ENCODE results near the gene SELENOI.

DNA sequence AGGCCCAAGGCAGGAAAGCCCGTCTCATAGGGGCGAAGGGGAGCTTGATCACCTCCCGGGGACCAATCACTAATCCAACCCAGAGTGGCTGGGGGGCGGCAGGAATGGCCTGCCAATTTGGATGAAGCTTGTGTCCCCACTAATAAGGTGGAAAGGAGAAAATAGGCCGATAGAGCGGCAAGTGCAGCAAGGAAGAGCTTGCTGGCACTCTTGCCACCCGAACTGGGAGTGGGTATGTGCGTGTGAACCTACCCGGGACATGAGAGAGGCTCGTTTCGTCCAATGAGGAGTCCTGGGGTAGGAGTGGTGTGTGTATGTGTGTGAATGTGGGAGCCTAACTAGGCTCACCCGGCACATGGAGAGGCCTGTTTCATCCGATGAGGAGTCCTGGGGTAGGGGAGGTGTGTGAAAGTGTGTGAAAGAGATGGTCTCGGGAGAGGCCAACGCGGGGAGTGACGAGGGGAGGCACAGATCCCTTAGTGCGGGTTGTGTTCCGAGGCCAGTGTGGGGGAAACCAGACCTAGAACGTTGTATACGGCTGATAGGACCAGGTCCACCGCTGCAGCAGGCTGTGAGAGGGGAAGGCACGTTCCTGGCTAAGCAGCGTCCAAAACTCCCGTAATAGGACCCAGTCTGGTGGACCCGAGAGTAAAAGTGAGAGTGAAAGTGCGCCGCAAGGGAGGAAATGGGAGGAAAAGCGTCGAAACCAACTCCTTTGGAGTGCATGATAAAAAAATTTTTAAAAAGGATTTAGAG, 47.1 kb upstream of the SELENOI start:
- TF ChIP-seq, protein P1, sequence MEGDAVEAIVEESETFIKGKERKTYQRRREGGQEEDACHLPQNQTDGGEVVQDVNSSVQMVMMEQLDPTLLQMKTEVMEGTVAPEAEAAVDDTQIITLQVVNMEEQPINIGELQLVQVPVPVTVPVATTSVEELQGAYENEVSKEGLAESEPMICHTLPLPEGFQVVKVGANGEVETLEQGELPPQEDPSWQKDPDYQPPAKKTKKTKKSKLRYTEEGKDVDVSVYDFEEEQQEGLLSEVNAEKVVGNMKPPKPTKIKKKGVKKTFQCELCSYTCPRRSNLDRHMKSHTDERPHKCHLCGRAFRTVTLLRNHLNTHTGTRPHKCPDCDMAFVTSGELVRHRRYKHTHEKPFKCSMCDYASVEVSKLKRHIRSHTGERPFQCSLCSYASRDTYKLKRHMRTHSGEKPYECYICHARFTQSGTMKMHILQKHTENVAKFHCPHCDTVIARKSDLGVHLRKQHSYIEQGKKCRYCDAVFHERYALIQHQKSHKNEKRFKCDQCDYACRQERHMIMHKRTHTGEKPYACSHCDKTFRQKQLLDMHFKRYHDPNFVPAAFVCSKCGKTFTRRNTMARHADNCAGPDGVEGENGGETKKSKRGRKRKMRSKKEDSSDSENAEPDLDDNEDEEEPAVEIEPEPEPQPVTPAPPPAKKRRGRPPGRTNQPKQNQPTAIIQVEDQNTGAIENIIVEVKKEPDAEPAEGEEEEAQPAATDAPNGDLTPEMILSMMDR (IDR thresholded peaks at IDR 0.05), result no peak
- peak in 1 of 2 donors; percentile 43 for TF ChIP-seq POLR2AphosphoS5 (IDR thresholded peaks at IDR 0.05; ENCODE audit: insufficient read depth in 1 of 2, low read depth in 1 of 2)
